HepG2 (cell line): ENCODE data around the gene DFFA. TPM values are rescaled to one million over a fixed set of nuclear protein-coding genes. Genes with fewer than 3 reads are reported as not detected.

ENCODE experiments used
- CHD2 ChIP-seq: IDR thresholded peaks from 2 replicates; pipeline ENCODE4 v1.6.1; 2011; ENCODE audit warnings: low read depth, low read length, improper control_type of control experiment
- CREB1 ChIP-seq, 2 experiments: fragments of 450-650 bp in 1 of 2; IDR thresholded peaks; 2 replicates each; pipeline ENCODE4 v1.6.1; 2016 to 2017; ENCODE audit warnings: control low read depth in 1 of 2, mild to moderate bottlenecking in 1 of 2, missing compliant biosample characterization in 1 of 2, missing genetic modification characterization in 1 of 2
- ELF3 ChIP-seq: IDR thresholded peaks from 2 replicates; pipeline ENCODE4 v1.6.1; 2016; ENCODE audit warnings: missing genetic modification reagents, missing compliant biosample characterization
- GATAD2A ChIP-seq: IDR thresholded peaks from 2 replicates; pipeline ENCODE4 v1.6.1; 2016
- IKZF4 ChIP-seq: sonication (generic); formaldehyde crosslinking; IDR thresholded peaks from 2 replicates; pipeline ENCODE4 v1.5.1; 2020; ENCODE audit warnings: borderline replicate concordance, mild to moderate bottlenecking, low read depth, missing genetic modification reagents; ENCODE audit errors: not compliant biosample characterization
- NR1H2 ChIP-seq: sonication (generic); formaldehyde crosslinking; IDR thresholded peaks from 2 replicates; pipeline ENCODE4 v1.8.1; 2022; ENCODE audit warnings: low read depth, missing genetic modification reagents, borderline replicate concordance
- ZNF264 ChIP-seq: sonication (generic); formaldehyde crosslinking; IDR thresholded peaks from 2 replicates; pipeline ENCODE4 v1.4.0; 2020; ENCODE audit warnings: missing genetic modification reagents
- ZNF556 ChIP-seq: sonication (generic); formaldehyde crosslinking; IDR thresholded peaks from 2 replicates; pipeline ENCODE4 v1.4.0; 2020; ENCODE audit warnings: mild to moderate bottlenecking, missing genetic modification reagents, borderline replicate concordance
- polyA plus RNA-seq, 8 experiments: library from polyadenylated mRNA; depleted of rRNA in 3 of 8; stranded (reverse) in 7 of 8; unstranded in 1 of 8; fragments of >200 nt; fragmentation: Illumina TruSeq in 4 of 8; extraction: Trizol in 4 of 8; gene quantifications; 2 replicates each; pipeline versions ENCODE4 v1.2.1 to v1.2.3, GENCODE V29; 2011 to 2016; ENCODE audit warnings: low read depth in 4 of 8, missing spikeins in 1 of 8, mixed read lengths in 1 of 8; ENCODE audit not compliant: insufficient read depth in 1 of 8
- total RNA-seq, 5 experiments: library from RNA; depleted of rRNA; stranded (reverse); fragments of >200 nt; fragmentation: Illumina TruSeq; extraction: Trizol; gene quantifications; 2 replicates each; pipeline ENCODE4 v1.2.3, GENCODE V29; 2016; ENCODE audit warnings: low read depth in 1 of 5
- TF ChIP-seq, protein P1 (sequence below): sonication (generic); formaldehyde crosslinking; IDR thresholded peaks from 2 replicates; pipeline ENCODE4 v1.4.0; 2020; ENCODE audit warnings: missing genetic modification reagents, mild to moderate bottlenecking, borderline replicate concordance
- TF ChIP-seq, protein P2 (sequence below): sonication (generic); formaldehyde crosslinking; conservative IDR thresholded peaks from 2 replicates; pipeline ENCODE4 v1.8.0; 2022; ENCODE audit warnings: mild to moderate bottlenecking, moderate library complexity, missing genetic modification reagents
- TF ChIP-seq, protein P3 (sequence below): sonication (generic); formaldehyde crosslinking; IDR thresholded peaks from 2 replicates; pipeline ENCODE4 v1.5.0; 2020; ENCODE audit warnings: mild to moderate bottlenecking, missing genetic modification reagents
- TF ChIP-seq, protein P4 (sequence below): fragments of 450-650 bp; IDR thresholded peaks from 2 replicates; pipeline ENCODE4 v1.6.1; 2016
- TF ChIP-seq, protein P5 (sequence below): sonication (generic); formaldehyde crosslinking; IDR thresholded peaks from 2 replicates; pipeline ENCODE4 v1.5.1; 2020; ENCODE audit warnings: missing genetic modification reagents, mild to moderate bottlenecking, borderline replicate concordance

Gene DFFA
- total and polyA plus RNA-seq, 2 of the 13 experiments (the other 11 are each of a cell fraction or from before 2014, with no cell fraction given), result 16.5 to 33.9 TPM

DNA sequence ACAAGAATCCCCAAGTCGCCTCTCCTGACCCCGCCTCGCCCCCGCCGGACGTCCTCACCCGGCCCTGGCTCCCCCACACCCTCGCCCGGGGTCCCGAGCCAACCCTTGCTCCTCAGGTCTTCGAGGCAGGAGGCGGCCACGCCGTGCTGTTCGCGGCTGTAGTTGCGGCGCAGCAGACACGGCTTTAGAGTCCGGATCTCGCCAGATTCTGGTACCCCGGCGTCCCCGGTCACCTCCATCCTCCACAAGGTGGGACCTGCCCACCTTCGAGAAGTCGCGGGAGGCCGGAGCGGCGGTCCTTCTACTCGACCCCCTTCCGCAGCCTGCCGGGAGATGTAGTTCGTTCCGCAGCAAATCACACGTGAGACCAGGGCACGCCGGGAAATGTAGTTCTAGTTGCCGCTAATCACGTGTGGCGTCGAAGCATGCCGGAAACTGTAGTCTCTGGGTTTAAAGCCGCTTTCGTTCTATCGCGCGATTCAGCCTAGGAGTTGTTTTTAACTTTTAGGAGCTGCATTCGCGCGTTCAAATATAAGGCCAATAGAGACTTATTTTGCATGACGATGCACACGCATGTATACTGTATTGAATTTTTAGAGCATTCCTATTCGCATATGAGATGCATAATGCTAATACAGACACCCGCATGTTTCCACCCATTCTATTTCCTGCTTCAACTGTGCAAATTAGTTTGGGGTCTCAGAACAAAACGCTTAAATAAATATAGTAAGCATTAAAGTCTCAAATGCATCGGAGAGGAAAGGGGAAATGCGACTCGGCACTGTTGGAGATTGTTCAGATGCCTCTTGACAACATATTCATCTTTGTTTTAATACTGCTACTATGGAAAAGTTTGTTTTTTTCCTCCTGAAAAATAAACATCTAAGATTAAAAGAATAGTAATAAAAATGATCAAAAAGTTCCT lies at the start of gene DFFA (continued):
- peak; percentile 84 for TF ChIP-seq ELF3
- TF ChIP-seq, protein P1, sequence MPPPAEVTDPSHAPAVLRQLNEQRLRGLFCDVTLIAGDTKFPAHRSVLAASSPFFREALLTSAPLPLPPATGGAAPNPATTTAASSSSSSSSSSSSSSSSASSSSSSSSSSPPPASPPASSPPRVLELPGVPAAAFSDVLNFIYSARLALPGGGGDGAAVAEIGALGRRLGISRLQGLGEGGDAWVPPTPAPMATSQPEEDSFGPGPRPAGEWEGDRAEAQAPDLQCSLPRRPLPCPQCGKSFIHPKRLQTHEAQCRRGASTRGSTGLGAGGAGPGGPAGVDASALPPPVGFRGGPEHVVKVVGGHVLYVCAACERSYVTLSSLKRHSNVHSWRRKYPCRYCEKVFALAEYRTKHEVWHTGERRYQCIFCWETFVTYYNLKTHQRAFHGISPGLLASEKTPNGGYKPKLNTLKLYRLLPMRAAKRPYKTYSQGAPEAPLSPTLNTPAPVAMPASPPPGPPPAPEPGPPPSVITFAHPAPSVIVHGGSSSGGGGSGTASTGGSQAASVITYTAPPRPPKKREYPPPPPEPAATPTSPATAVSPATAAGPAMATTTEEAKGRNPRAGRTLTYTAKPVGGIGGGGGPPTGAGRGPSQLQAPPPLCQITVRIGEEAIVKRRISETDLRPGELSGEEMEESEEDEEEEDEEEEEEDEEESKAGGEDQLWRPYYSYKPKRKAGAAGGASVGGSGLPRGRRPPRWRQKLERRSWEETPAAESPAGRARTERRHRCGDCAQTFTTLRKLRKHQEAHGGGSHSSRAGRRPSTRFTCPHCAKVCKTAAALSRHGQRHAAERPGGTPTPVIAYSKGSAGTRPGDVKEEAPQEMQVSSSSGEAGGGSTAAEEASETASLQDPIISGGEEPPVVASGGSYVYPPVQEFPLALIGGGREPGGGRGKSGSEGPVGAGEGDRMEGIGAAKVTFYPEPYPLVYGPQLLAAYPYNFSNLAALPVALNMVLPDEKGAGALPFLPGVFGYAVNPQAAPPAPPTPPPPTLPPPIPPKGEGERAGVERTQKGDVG, result peak; percentile 51; the same call in 1 of the 2 replicates
- TF ChIP-seq, protein P2, sequence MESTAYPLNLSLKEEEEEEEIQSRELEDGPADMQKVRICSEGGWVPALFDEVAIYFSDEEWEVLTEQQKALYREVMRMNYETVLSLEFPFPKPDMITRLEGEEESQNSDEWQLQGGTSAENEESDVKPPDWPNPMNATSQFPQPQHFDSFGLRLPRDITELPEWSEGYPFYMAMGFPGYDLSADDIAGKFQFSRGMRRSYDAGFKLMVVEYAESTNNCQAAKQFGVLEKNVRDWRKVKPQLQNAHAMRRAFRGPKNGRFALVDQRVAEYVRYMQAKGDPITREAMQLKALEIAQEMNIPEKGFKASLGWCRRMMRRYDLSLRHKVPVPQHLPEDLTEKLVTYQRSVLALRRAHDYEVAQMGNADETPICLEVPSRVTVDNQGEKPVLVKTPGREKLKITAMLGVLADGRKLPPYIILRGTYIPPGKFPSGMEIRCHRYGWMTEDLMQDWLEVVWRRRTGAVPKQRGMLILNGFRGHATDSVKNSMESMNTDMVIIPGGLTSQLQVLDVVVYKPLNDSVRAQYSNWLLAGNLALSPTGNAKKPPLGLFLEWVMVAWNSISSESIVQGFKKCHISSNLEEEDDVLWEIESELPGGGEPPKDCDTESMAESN (CRISPR knock-in tag), result peak; percentile 85
- TF ChIP-seq, protein P3, sequence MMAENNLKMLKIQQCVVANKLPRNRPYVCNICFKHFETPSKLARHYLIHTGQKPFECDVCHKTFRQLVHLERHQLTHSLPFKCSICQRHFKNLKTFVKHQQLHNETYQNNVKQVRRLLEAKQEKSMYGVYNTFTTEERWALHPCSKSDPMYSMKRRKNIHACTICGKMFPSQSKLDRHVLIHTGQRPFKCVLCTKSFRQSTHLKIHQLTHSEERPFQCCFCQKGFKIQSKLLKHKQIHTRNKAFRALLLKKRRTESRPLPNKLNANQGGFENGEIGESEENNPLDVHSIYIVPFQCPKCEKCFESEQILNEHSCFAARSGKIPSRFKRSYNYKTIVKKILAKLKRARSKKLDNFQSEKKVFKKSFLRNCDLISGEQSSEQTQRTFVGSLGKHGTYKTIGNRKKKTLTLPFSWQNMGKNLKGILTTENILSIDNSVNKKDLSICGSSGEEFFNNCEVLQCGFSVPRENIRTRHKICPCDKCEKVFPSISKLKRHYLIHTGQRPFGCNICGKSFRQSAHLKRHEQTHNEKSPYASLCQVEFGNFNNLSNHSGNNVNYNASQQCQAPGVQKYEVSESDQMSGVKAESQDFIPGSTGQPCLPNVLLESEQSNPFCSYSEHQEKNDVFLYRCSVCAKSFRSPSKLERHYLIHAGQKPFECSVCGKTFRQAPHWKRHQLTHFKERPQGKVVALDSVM (CRISPR knock-in tag), result peak; percentile 68
- peak; percentile 46; the same call in 1 of the 2 replicates for TF ChIP-seq GATAD2A (CRISPR knock-in tag)
- TF ChIP-seq, protein P4, sequence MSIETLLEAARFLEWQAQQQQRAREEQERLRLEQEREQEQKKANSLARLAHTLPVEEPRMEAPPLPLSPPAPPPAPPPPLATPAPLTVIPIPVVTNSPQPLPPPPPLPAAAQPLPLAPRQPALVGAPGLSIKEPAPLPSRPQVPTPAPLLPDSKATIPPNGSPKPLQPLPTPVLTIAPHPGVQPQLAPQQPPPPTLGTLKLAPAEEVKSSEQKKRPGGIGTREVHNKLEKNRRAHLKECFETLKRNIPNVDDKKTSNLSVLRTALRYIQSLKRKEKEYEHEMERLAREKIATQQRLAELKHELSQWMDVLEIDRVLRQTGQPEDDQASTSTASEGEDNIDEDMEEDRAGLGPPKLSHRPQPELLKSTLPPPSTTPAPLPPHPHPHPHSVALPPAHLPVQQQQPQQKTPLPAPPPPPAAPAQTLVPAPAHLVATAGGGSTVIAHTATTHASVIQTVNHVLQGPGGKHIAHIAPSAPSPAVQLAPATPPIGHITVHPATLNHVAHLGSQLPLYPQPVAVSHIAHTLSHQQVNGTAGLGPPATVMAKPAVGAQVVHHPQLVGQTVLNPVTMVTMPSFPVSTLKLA, result peak; percentile 92
- TF ChIP-seq CREB1 (IDR thresholded peaks at IDR 0.05), result peak; percentile 75
- peak; percentile 94 for TF ChIP-seq CREB1 (CRISPR knock-in tag; IDR thresholded peaks at IDR 0.05)
- TF ChIP-seq ZNF556 (CRISPR knock-in tag), result peak; percentile 77
- TF ChIP-seq NR1H2 (CRISPR knock-in tag), result peak; percentile 48; the same call in 1 of the 2 replicates
- TF ChIP-seq, protein P5, sequence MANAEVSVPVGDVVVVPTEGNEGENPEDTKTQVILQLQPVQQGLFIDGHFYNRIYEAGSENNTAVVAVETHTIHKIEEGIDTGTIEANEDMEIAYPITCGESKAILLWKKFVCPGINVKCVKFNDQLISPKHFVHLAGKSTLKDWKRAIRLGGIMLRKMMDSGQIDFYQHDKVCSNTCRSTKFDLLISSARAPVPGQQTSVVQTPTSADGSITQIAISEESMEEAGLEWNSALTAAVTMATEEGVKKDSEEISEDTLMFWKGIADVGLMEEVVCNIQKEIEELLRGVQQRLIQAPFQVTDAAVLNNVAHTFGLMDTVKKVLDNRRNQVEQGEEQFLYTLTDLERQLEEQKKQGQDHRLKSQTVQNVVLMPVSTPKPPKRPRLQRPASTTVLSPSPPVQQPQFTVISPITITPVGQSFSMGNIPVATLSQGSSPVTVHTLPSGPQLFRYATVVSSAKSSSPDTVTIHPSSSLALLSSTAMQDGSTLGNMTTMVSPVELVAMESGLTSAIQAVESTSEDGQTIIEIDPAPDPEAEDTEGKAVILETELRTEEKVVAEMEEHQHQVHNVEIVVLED (CRISPR knock-in tag), result peak; percentile 94
- TF ChIP-seq ZNF264 (CRISPR knock-in tag), result 0 out of 2 replicates have a peak, but pooled peaks have one; percentile 59
- TF ChIP-seq IKZF4, result peak; percentile 67
- peak; percentile 94 for TF ChIP-seq CHD2
